NB4 (cell line): ENCODE data around the gene CACNA2D4.

Source experiments
- DNase-seq: peaks from one replicate; pipeline ENCODE4 v3.0.0; 2010; ENCODE audit warnings: low read depth
- H3K4me3 ChIP-seq: one replicate; pipeline ENCODE4 v1.5.1; 2011; ENCODE audit warnings: mild to moderate bottlenecking, low read depth, low read length, moderate library complexity
- CTCF ChIP-seq: IDR thresholded peaks from one replicate; pipeline ENCODE4 v1.5.1; 2012; ENCODE audit warnings: low read depth, low read length
- MAX ChIP-seq: IDR thresholded peaks from 2 replicates; pipeline ENCODE4 v1.6.1; 2011; ENCODE audit warnings: low read depth, low read length
- MYC ChIP-seq: IDR thresholded peaks from 2 replicates; pipeline ENCODE4 v1.6.1; 2011; ENCODE audit warnings: low read depth, low read length
- POLR2A ChIP-seq: IDR thresholded peaks from 2 replicates; pipeline ENCODE4 v1.6.1; 2011; ENCODE audit warnings: mild to moderate bottlenecking; ENCODE audit not compliant: insufficient read length; ENCODE audit errors: extremely low read depth

Gene CACNA2D4

GRCh38 chr12:1872001-1872400, 46.5 kb downstream of the CACNA2D4 start:
- H3K4me3 ChIP-seq = no peak overlapping the region
- no peak for TF ChIP-seq POLR2A
- no peak for TF ChIP-seq MYC
- no peak for TF ChIP-seq CTCF
- TF ChIP-seq MAX = no peak
- no peak for DNase-seq

- TF ChIP-seq CTCF (no peak), MYC (no peak), MAX (no peak), POLR2A (no peak)
- DNase-seq = no peak
- no peak overlapping the region for H3K4me3 ChIP-seq
Measured at GRCh38 chr12:1870998-1871917, 47.2 kb downstream of the CACNA2D4 start.

GRCh38 chr12:1870086-1870485, 48.4 kb downstream of the CACNA2D4 start:
- DNase-seq = no peak
- H3K4me3 ChIP-seq = no peak overlapping the region

GRCh38 chr12:1869145-1869544, 49.3 kb downstream of the CACNA2D4 start:
- no peak for DNase-seq
- TF ChIP-seq MAX (no peak), POLR2A (no peak)
- no peak overlapping the region for H3K4me3 ChIP-seq

More at GRCh38 chr12:1870086-1870485, 48.4 kb downstream of the CACNA2D4 start:
- TF ChIP-seq MAX = no peak
- TF ChIP-seq POLR2A = no peak
- TF ChIP-seq MYC = no peak
- no peak for TF ChIP-seq CTCF

- TF ChIP-seq MAX (no peak), MYC (no peak)
- H3K4me3 ChIP-seq = no peak overlapping the region
- no peak for DNase-seq
Measured at GRCh38 chr12:1865284-1865866, 53.1 kb downstream of the CACNA2D4 start.

GRCh38 chr12:1864867-1865266, 53.6 kb downstream of the CACNA2D4 start:
- H3K4me3 ChIP-seq = no peak overlapping the region
- TF ChIP-seq POLR2A (no peak), MYC (no peak), CTCF (no peak), MAX (no peak)
- DNase-seq = no peak
